Right ventricle myocardium inferior (tissue), 1 donor: Measurements from ENCODE around the gene SLC25A51. TPM values are rescaled to one million over a fixed set of nuclear protein-coding genes. Genes with fewer than 3 reads are reported as not detected.
"Not testable (repeated sequence)": the region's sequence is repeated elsewhere in the genome, so short reads cannot be mapped to it uniquely, and the experiment has no call there.

Experiments used
- ATAC-seq: fragments of 200-7000 bp; cut with Tn5 transposase; one replicate; pipeline ENCODE4 v1.9.1; 2020; ENCODE audit warnings: mild to moderate bottlenecking, moderate library complexity
- DNase-seq: peaks from one replicate; pipeline ENCODE4 v3.0.0; 2021; ENCODE audit errors: missing footprints
- intact Hi-C: fragments of 100-400 bp; cut with DNase I; formaldehyde crosslinking; loops from one replicate; pipeline ENCODE4 v1.11.0; 2022
- total RNA-seq: library from RNA; stranded (reverse); fragmentation: NEBNext Ultra II Directional; extraction: Animal tissue kit (Norgen Biotek cat#: 25700); gene quantifications from one replicate; pipeline ENCODE4 v1.2.1, GENCODE V29; 2021
- donor health status: DM: no; HTN: yes; CAD: no; lungs with severe emphysema.

SLC25A51 gene
- total RNA-seq, 1 donor from 2014 or later, result 22.0 TPM

GRCh38 chr9:37889536-37889935 lies 14.4 kb downstream of the SLC25A51 start:
- ATAC-seq, result no peak
- DNase-seq, result no peak
- intact Hi-C loops, result no loop called here

DNA sequence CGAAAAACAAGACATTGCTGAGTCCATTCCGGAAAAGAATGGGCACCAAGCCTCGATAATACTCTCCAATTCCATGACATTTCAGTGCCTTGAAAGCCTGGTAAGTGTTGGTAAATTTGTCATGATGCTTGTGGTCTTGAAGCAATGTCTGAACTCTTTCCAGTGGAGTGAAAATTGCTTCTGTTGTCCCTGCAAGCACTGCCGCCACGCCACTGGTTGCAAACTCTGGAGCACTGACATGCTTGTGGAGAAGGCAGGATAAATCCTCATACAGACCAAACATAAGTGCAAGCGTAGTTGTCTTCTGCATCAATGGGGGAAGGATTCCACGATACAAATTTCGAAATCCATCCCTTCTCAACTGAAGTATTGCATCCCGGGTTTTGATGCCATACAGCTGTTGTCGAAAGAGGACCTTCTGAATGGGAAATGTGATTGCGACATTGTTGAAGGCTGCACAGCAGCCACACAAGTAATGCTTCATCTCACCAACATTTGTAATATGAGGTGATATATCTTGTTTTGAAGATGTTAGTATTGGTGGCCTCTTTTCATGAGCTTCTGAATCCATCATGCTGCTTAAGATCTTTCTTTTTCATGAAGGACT lies 15.8 kb downstream of the SLC25A51 start:
- intact Hi-C loops, ATAC-seq: not testable (repeated sequence)
- DNase-seq, result peak; percentile 74

- intact Hi-C loops, result no loop called here
- DNase-seq (no peak), ATAC-seq (no peak)
These were observed 22.9 kb downstream of the SLC25A51 start for GRCh38 chr9:37880916-37881479.

DNA sequence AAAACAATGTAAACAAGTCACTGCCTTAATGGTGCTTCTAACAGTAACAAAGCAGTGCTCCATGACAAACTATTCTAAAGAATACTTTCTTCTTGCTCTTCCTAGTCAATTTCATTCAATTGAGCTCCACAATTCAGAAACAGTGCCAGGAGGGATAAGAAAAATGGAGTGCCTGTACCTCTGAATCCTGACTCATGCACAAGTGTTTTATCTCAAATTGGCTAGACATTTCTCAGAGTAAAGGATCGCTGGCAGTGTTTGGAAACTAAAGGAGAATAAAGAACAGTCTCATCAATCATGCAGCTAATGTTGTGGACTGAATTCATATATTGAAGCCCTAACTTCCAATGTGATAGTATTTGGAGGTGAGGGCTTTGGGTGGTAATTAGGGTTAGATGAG lies 27.6 kb downstream of the SLC25A51 start:
- intact Hi-C loops, result loop anchor here (5.0 kb wide), 1 partner anchor 49 kb away; no protein-coding TSS in a partner anchor
- DNase-seq, result no peak
- ATAC-seq, result no peak

- intact Hi-C loops, result no loop called here
- ATAC-seq (no peak), DNase-seq (no peak)
These were observed 30.0 kb downstream of the SLC25A51 start for GRCh38 chr9:37873955-37874354.

- DNase-seq (no peak), ATAC-seq (no peak)
- intact Hi-C loops, result no loop called here
These were observed 33.1 kb downstream of the SLC25A51 start for GRCh38 chr9:37870799-37871176.

DNA sequence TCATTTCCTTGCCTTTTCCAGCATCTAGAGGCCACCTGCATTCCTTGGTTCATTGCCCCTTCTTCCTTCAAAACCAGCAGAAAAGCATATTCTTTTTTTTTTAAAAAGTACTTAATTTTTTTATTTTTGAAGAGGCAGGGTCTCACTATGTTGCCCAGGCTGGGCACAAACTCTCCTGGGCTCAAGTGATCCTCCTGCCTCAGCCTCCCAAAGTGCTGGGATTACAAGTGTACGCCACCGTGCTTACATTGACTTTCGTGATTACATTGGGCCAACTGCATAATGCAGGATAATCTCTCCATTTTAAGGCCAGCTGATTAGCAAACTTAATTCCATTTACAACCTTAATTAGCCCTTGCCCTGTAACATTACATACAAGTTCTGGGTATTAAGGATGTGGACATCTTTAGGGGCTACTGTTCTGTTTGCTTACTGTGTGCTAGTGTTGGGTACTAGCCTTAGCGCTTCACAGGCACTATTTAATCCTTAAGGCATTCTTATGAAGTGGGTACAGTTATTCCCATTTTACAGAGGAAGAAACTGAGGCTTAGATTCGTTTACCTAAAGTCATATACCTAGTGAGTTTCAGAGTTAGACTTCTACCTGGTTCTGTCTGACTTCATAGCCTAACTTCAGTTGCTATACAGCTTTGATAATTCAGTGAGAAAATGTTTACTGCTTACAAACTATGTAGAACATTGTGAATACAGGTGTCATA lies 33.7 kb downstream of the SLC25A51 start:
- DNase-seq (no peak), ATAC-seq (no peak)
- intact Hi-C loops, result no loop called here

GRCh38 chr9:37862530-37862929 lies 41.4 kb downstream of the SLC25A51 start:
- DNase-seq, result no peak
- ATAC-seq, result no peak
- intact Hi-C loops, result no loop called here

DNA sequence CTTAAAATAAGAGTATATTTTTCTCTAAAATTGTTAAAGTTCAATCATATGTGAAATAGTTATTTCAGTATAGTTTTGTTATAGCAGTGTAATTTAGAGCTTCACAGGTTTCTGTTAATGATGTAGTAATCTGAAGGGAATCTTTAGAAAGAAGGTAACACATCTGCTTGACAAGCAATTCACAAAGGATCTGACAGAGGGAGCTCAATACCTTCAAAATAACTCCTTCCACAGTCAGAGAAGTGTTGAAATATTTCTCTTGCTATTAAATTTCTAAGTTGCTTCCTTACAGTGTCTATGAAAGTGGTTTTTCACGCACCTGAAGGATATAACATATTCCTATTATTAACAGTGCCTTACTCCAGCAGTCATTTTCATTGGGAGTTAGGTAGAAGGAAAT lies 44.9 kb downstream of the SLC25A51 start:
- ATAC-seq, result no peak
- intact Hi-C loops, result no loop called here
- DNase-seq, result no peak

GRCh38 chr9:37856551-37856950 lies 47.4 kb downstream of the SLC25A51 start:
- intact Hi-C loops, result no loop called here
- no peak for DNase-seq
- ATAC-seq, result no peak

DNA sequence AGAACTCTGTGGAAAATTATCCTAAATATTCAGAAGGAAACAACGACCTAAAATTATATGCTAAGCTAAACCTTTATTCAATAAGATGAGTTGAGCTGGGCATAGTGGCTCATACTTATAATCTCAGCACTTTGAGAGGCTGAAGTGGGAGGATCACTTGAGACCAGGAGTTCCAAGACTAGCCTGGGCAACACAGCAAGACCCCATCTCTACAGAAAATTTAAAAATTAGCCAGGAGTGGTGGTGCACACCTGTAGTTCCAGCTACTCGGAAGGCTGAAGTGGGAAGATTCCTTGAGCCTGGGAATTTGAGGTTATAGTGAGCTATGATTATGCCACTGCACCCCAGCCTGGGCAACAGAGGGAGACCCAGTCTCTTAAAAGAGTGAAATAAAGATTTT lies 51.7 kb downstream of the SLC25A51 start:
- DNase-seq, result no peak
- no peak for ATAC-seq
- intact Hi-C loops, result no loop called here

- intact Hi-C loops, result no loop called here
- no peak for ATAC-seq
These were observed 63.2 kb downstream of the SLC25A51 start for GRCh38 chr9:37840560-37841194.

GRCh38 chr9:37839496-37840461 lies 64.1 kb downstream of the SLC25A51 start:
- no peak for ATAC-seq
- DNase-seq, result no peak
- intact Hi-C loops, result no loop called here

More at GRCh38 chr9:37840560-37841194, 63.2 kb downstream of the SLC25A51 start:
- DNase-seq, result no peak

Other genes starting within 250 kb of the SLC25A51 start
- gene TRMT10B, start 150.3 kb downstream of the SLC25A51 start, total RNA-seq, result 3.2 TPM
- 17.0 TPM for gene EXOSC3, start 119.1 kb downstream of the SLC25A51 start, total RNA-seq
- gene DCAF10, start 103.3 kb downstream of the SLC25A51 start, total RNA-seq, result 22.3 TPM
- 14.7 TPM for gene SHB, start 165.1 kb upstream of the SLC25A51 start, total RNA-seq